GM12801 (cell line): ENCODE measurements around the gene TPGS2.

Source experiments
- CTCF ChIP-seq: IDR thresholded peaks from one replicate; pipeline ENCODE4 v1.5.1; 2011; ENCODE audit warnings: control low read depth; ENCODE audit not compliant: insufficient read length; ENCODE audit errors: extremely low read depth

TPGS2 gene

GRCh38 chr18:36760598-36760997, 68.2 kb downstream of the TPGS2 start:
- TF ChIP-seq CTCF, result no peak

DNA sequence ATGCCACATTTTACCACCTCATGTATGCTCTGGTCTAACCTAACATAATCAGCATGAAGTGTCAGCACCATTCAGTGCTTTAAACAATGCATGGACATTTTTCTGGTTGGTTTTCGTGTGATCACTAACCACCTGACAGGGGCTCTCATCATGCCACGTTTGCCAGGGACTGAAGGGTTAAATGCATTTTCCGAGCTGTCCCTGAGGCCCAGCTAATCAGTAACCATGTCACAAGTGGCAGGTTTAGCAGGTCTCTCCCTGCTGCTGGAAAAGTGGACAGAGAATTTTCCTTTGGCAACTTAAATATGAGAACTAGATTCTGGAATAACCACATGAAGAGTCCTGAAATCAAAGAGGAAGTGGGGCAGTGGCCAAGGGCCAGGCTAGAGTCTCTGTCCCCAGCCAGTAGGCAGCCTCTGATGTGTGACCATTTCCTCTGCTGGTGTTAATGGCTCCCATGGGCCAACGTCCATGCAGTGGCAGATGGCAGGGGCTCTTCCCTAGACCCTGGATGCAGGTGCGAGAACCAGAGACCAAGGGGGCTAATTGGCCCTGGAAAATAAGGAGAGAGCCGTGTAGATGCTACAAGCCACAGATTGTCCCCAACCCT, 69.5 kb downstream of the TPGS2 start:
- no peak for TF ChIP-seq CTCF

- TF ChIP-seq CTCF, result no peak
These were observed 70.2 kb downstream of the TPGS2 start for GRCh38 chr18:36758623-36759022.

- no peak for TF ChIP-seq CTCF
These were observed 70.8 kb downstream of the TPGS2 start for GRCh38 chr18:36757991-36758390.

DNA sequence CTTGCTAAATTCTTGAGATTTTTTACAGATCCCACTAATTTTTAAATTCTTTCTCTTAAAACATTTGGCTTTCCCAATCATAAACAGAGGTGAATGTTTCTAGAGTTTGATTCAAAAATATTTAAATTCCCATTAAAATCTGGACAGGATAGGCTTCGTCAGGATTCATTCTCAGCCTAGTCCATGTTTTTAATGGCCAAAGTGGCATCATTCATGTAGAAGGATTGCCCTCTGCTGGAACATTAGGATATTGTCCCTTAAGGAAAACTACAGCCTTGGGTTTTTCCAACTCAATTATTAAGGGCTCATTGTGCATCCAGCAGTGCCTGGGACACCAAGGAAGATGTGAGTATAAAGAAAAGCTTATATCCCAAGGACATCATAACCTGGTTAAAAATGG, 71.7 kb downstream of the TPGS2 start:
- no peak for TF ChIP-seq CTCF

GRCh38 chr18:36756242-36756641, 72.6 kb downstream of the TPGS2 start:
- no peak for TF ChIP-seq CTCF

DNA sequence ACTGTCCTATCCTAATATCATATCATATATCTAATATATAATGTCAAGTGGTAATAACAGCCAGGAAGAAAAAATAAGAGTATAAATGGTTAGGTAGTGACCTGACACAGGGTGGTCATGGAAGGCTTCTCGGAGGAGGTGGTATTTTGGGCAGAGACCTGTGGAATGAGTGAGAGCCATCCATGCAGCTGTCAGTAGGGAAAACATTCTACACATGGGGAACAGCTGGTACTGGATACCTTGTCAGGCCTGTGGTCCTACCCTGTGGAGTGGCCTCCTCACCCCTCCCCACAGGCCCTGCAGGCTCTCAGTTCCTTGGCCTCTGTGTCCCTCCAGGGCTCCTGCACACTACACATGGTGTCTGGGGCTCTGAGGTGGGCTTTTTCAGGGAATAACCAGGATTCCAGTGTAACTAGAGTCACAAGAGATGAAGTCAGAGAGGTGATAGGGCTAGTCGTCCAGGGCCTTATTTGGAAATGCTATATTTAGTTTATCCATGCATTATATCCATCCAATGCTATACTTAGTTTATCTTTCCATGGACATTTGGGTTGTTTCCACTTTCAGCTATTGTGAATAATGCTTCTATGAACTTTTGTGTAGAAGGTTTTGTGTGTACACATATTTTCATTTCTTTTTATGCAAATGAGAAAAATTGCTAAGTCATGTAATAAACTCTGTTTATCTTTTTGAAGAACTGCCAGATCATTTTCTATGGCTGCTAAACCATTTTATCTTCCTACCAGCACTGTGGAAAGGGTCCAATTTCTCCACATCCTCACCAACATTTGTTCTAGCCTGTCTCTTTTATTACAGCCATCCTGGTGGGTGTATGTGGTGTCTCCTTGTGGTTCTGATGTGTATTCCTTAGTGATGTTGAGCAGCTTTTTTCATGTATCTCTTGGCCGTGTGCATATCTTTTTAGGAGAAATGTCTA, 75.6 kb downstream of the TPGS2 start:
- TF ChIP-seq CTCF, result no peak
